Liver (tissue), 9 donors: ENCODE measurements around the gene PCYT2. TPM values are rescaled to one million over a fixed set of nuclear protein-coding genes. Genes with fewer than 3 reads are reported as not detected.

Experiments
- DNase-seq: peaks from one replicate; pipeline ENCODE4 v3.0.0-alpha.2; 2017; ENCODE audit warnings: low spot score
- H3K27ac ChIP-seq, 2 donors: one replicate each; pipeline ENCODE4 v1.7.0; 2013; ENCODE audit warnings: inconsistent platforms in 2 of 2, low read length in 2 of 2, control low read depth in 1 of 2, low read depth in 1 of 2, mild to moderate bottlenecking in 1 of 2
- H3K27me3 ChIP-seq, 4 donors: one replicate each; pipeline versions ENCODE4 v1.6.1 to v1.7.0; 2013; ENCODE audit warnings: low read length in 3 of 4, inconsistent platforms in 1 of 4, mild to moderate bottlenecking in 1 of 4, moderate library complexity in 1 of 4; ENCODE audit not compliant: control insufficient read depth in 4 of 4, insufficient read depth in 4 of 4
- H3K36me3 ChIP-seq, 4 donors: one replicate each; pipeline versions ENCODE4 v1.6.1 to v1.7.0; 2013; ENCODE audit warnings: low read length in 3 of 4, mild to moderate bottlenecking in 3 of 4, low read depth in 1 of 4, moderate library complexity in 1 of 4; ENCODE audit not compliant: control insufficient read depth in 4 of 4, insufficient read depth in 3 of 4
- H3K4me1 ChIP-seq, 4 donors: one replicate each; pipeline versions ENCODE4 v1.6.1 to v1.7.0; 2013; ENCODE audit warnings: low read length in 3 of 4, mild to moderate bottlenecking in 3 of 4, moderate library complexity in 1 of 4; ENCODE audit not compliant: control insufficient read depth in 4 of 4, insufficient read depth in 4 of 4
- H3K4me3 ChIP-seq, 3 donors: one replicate each; pipeline versions ENCODE4 v1.6.1 to v1.7.0; 2013; ENCODE audit warnings: low read length in 3 of 3, control low read depth in 1 of 3, low read depth in 1 of 3, mild to moderate bottlenecking in 1 of 3
- H3K9ac ChIP-seq, 2 donors: one replicate each; pipeline ENCODE4 v1.7.0; 2013; ENCODE audit warnings: low read length in 2 of 2, mild to moderate bottlenecking in 2 of 2, moderate library complexity in 2 of 2, control low read depth in 1 of 2, low read depth in 1 of 2
- H3K9me3 ChIP-seq, 4 donors: one replicate each; pipeline versions ENCODE4 v1.6.1 to v1.7.0; 2013; ENCODE audit warnings: low read length in 3 of 4; ENCODE audit not compliant: control insufficient read depth in 4 of 4
- FOXA1 ChIP-seq: IDR thresholded peaks from 2 replicates; pipeline ENCODE4 v1.6.1; 2016; ENCODE audit warnings: antibody characterized with exemption
- FOXA2 ChIP-seq: IDR thresholded peaks from 2 replicates; pipeline ENCODE4 v1.6.1; 2016; ENCODE audit warnings: antibody characterized with exemption
- GABPA ChIP-seq, 2 donors: IDR thresholded peaks in 1 of 2; conservative IDR thresholded peaks in 1 of 2; 2 replicates each; pipeline ENCODE4 v1.6.1; 2016; ENCODE audit warnings: antibody characterized with exemption in 2 of 2, mild to moderate bottlenecking in 1 of 2, moderate library complexity in 1 of 2
- HNF4A ChIP-seq, 2 donors: conservative IDR thresholded peaks; 2 replicates each; pipeline ENCODE4 v1.6.1; 2016; ENCODE audit warnings: antibody characterized with exemption in 2 of 2, mild to moderate bottlenecking in 2 of 2
- HNF4G ChIP-seq: IDR thresholded peaks from 2 replicates; pipeline ENCODE4 v1.6.1; 2016; ENCODE audit warnings: antibody characterized with exemption
- MAX ChIP-seq: IDR thresholded peaks from 2 replicates; pipeline ENCODE4 v1.6.1; 2016; ENCODE audit warnings: antibody characterized with exemption
- RAD21 ChIP-seq, 2 donors: IDR thresholded peaks; 2 replicates each; pipeline ENCODE4 v1.6.1; 2016; ENCODE audit warnings: antibody characterized with exemption in 2 of 2, mild to moderate bottlenecking in 2 of 2
- RXRA ChIP-seq, 2 donors: IDR thresholded peaks; 2 replicates each; pipeline ENCODE4 v1.6.1; 2017 to 2018; ENCODE audit warnings: antibody characterized with exemption in 2 of 2, mild to moderate bottlenecking in 1 of 2
- SP1 ChIP-seq: IDR thresholded peaks from 2 replicates; pipeline ENCODE4 v1.6.1; 2018; ENCODE audit warnings: antibody characterized with exemption, mild to moderate bottlenecking
- TAF1 ChIP-seq: conservative IDR thresholded peaks from 2 replicates; pipeline ENCODE4 v1.6.1; 2016; ENCODE audit warnings: antibody characterized with exemption, mild to moderate bottlenecking
- YY1 ChIP-seq: IDR thresholded peaks from 2 replicates; pipeline ENCODE4 v1.6.1; 2016; ENCODE audit warnings: antibody characterized with exemption, mild to moderate bottlenecking
- ZBTB33 ChIP-seq: IDR thresholded peaks from 2 replicates; pipeline ENCODE4 v1.6.1; 2016; ENCODE audit warnings: antibody characterized with exemption
- WGBS: extraction: QIAGEN DNeasy Blood & Tissue Kit; methylation state at CpG from one replicate; pipeline ENCODE4 v1.1.7; 2013; 5-methylcytosine and 5-hydroxymethylcytosine counted together
- polyA plus RNA-seq, 2 donors: library from polyadenylated mRNA; stranded (reverse) in 1 of 2; unstranded in 1 of 2; fragments of 200-250 nt in 1 of 2; fragments of >200 nt in 1 of 2; fragmentation: Nextera tagmentation in 1 of 2; extraction: Ambion mirVana in 1 of 2; gene quantifications; one replicate each; pipeline versions ENCODE4 v1.2.1 to v1.2.3, GENCODE V29; 2013 to 2015
- total RNA-seq, 2 donors: library from RNA; depleted of rRNA; stranded (reverse); fragments of >200 nt; gene quantifications; one replicate each; pipeline ENCODE4 v1.2.3, GENCODE V29; 2014
- TF ChIP-seq, protein P1 (sequence below): IDR thresholded peaks from 2 replicates; pipeline ENCODE4 v1.6.1; 2016; ENCODE audit warnings: antibody characterized with exemption, mild to moderate bottlenecking
- TF ChIP-seq, protein P2 (sequence below): fragments of 150-350 bp; IDR thresholded peaks from 2 replicates; pipeline ENCODE4 v1.5.1; 2017; ENCODE audit warnings: improper control_type of control experiment, low read depth, low read length; ENCODE audit not compliant: missing input control
- TF ChIP-seq, protein P3 (sequence below): IDR thresholded peaks from 2 replicates; pipeline ENCODE4 v1.6.1; 2016; ENCODE audit warnings: antibody characterized with exemption
- donor health status: healthy.
- donor health status: healthy.
- donor health status: healthy.
- donor health status: healthy.
- donor health status: healthy.

Gene PCYT2
- total and polyA plus RNA-seq, 4 donors: 63.9 to 101 (median 88.4) TPM

GRCh38 chr17:81929253-81930141 lies 18.3 kb upstream of the PCYT2 start:
- 87% methylated on average over 31 of the region's 31 CpGs for WGBS

GRCh38 chr17:81928544-81929252 lies 17.5 kb upstream of the PCYT2 start:
- H3K9ac ChIP-seq: no peak overlapping the region
- peak overlapping the region in 1 of 3 donors; percentile 93 for H3K4me3 ChIP-seq
- TF ChIP-seq RXRA (IDR thresholded peaks at IDR 0.05): no peak
- no peak for TF ChIP-seq RAD21 (IDR thresholded peaks at IDR 0.05)
- TF ChIP-seq MAX: no peak
- TF ChIP-seq FOXA2: no peak
- TF ChIP-seq HNF4A (conservative IDR thresholded peaks at IDR 0.05): no peak
- TF ChIP-seq GABPA (IDR thresholded peaks at IDR 0.05 in 1 of 2, conservative IDR thresholded peaks at IDR 0.05 in 1 of 2): no peak
- TF ChIP-seq, protein P1, sequence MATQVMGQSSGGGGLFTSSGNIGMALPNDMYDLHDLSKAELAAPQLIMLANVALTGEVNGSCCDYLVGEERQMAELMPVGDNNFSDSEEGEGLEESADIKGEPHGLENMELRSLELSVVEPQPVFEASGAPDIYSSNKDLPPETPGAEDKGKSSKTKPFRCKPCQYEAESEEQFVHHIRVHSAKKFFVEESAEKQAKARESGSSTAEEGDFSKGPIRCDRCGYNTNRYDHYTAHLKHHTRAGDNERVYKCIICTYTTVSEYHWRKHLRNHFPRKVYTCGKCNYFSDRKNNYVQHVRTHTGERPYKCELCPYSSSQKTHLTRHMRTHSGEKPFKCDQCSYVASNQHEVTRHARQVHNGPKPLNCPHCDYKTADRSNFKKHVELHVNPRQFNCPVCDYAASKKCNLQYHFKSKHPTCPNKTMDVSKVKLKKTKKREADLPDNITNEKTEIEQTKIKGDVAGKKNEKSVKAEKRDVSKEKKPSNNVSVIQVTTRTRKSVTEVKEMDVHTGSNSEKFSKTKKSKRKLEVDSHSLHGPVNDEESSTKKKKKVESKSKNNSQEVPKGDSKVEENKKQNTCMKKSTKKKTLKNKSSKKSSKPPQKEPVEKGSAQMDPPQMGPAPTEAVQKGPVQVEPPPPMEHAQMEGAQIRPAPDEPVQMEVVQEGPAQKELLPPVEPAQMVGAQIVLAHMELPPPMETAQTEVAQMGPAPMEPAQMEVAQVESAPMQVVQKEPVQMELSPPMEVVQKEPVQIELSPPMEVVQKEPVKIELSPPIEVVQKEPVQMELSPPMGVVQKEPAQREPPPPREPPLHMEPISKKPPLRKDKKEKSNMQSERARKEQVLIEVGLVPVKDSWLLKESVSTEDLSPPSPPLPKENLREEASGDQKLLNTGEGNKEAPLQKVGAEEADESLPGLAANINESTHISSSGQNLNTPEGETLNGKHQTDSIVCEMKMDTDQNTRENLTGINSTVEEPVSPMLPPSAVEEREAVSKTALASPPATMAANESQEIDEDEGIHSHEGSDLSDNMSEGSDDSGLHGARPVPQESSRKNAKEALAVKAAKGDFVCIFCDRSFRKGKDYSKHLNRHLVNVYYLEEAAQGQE: no peak
- TF ChIP-seq ZBTB33: no peak
- TF ChIP-seq HNF4G: no peak
- no peak for TF ChIP-seq FOXA1
- no peak for TF ChIP-seq YY1
- TF ChIP-seq SP1: no peak

More at GRCh38 chr17:81929253-81930141, 18.3 kb upstream of the PCYT2 start:
- no peaks in the 10 kb centered on the region for H3K36me3 ChIP-seq
- no peak overlapping the region for H3K4me3 ChIP-seq
- H3K9me3 ChIP-seq: no peaks in the 10 kb centered on the region
- no peaks in the 10 kb centered on the region for H3K27me3 ChIP-seq
- H3K4me1 ChIP-seq: peaks cover 18 to 47% (median 25%) of the 10 kb centered on the region in 4 donors
- TF ChIP-seq FOXA2 (no peak), TAF1 (no peak), GABPA (IDR thresholded peaks at IDR 0.05 in 1 of 2, conservative IDR thresholded peaks at IDR 0.05 in 1 of 2) (no peak), ZBTB33 (no peak), SP1 (no peak), FOXA1 (no peak), YY1 (no peak)
- TF ChIP-seq, protein P2, sequence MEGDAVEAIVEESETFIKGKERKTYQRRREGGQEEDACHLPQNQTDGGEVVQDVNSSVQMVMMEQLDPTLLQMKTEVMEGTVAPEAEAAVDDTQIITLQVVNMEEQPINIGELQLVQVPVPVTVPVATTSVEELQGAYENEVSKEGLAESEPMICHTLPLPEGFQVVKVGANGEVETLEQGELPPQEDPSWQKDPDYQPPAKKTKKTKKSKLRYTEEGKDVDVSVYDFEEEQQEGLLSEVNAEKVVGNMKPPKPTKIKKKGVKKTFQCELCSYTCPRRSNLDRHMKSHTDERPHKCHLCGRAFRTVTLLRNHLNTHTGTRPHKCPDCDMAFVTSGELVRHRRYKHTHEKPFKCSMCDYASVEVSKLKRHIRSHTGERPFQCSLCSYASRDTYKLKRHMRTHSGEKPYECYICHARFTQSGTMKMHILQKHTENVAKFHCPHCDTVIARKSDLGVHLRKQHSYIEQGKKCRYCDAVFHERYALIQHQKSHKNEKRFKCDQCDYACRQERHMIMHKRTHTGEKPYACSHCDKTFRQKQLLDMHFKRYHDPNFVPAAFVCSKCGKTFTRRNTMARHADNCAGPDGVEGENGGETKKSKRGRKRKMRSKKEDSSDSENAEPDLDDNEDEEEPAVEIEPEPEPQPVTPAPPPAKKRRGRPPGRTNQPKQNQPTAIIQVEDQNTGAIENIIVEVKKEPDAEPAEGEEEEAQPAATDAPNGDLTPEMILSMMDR: no peak
- TF ChIP-seq, protein P3, sequence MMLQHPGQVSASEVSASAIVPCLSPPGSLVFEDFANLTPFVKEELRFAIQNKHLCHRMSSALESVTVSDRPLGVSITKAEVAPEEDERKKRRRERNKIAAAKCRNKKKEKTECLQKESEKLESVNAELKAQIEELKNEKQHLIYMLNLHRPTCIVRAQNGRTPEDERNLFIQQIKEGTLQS: no peak
- H3K9ac ChIP-seq: no peak overlapping the region
- DNase-seq: no peak
- H3K27ac ChIP-seq: no peak overlapping the region

More at GRCh38 chr17:81928544-81929252, 17.5 kb upstream of the PCYT2 start:
- H3K9me3 ChIP-seq: no peaks in the 10 kb centered on the region
- no peaks in the 10 kb centered on the region for H3K36me3 ChIP-seq
- WGBS: 35% methylated on average over 44 of the region's 44 CpGs
- no peak overlapping the region for H3K27ac ChIP-seq
- DNase-seq: no peak
- H3K4me1 ChIP-seq: peaks cover 22 to 55% (median 33%) of the 10 kb centered on the region in 4 donors
- H3K27me3 ChIP-seq: no peaks in the 10 kb centered on the region
